ENCODE measurements around the gene THUMPD1.

DNA sequence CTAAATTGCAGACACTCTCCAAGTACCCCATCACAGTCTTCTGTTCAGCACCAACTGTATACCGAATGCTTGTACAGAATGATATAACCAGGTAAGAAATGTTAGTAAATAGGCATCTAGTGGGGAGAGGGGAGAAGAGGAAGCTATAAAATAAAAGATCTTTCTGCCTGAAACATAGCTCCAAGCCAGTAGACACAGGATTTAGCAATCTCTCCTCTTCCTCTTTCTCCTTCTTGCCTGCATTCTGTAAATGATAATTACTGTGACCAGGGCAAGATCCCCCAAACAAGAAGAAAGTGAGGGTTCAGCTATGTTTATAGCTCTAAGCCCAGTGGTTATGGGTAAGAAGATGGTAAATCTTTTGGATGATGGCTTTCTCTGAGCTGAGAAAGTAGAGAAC lies 40.1 kb upstream of the THUMPD1 start:
- TF ChIP-seq MYC (IDR thresholded peaks at IDR 0.05; ENCODE audit: insufficient read depth, insufficient read length, insufficient replicate concordance, low read length, severe bottlenecking) (no peak), EZH2 (IDR thresholded peaks at IDR 0.05; ENCODE audit: borderline replicate concordance, control insufficient read depth, low read depth, low read length) (no peak), IKZF1 (conservative IDR thresholded peaks at IDR 0.05) (no peak), SREBF2 (IDR thresholded peaks at IDR 0.05; ENCODE audit: low read length) (no peak), TBL1XR1 (IDR thresholded peaks at IDR 0.05; ENCODE audit: low read depth, low read length) (no peak), MTA3 (IDR thresholded peaks at IDR 0.05; ENCODE audit: borderline replicate concordance, low read length) (no peak), HDAC2 (IDR thresholded peaks at IDR 0.05) (no peak), FOXK2 (IDR thresholded peaks at IDR 0.05) (no peak), POLR2A (IDR thresholded peaks at IDR 0.05; ENCODE audit: low read depth, low read length) (no peak), TAF1 (IDR thresholded peaks at IDR 0.05; ENCODE audit: borderline replicate concordance, low read depth, low read length) (no peak), YY1 (IDR thresholded peaks at IDR 0.05; ENCODE audit: low read depth, low read length) (no peak), NFXL1 (IDR thresholded peaks at IDR 0.05; ENCODE audit: borderline replicate concordance) (no peak), RELA (IDR thresholded peaks at IDR 0.05; ENCODE audit: borderline replicate concordance, partially characterized antibody) (no peak)
- TF ChIP-seq, protein P1, sequence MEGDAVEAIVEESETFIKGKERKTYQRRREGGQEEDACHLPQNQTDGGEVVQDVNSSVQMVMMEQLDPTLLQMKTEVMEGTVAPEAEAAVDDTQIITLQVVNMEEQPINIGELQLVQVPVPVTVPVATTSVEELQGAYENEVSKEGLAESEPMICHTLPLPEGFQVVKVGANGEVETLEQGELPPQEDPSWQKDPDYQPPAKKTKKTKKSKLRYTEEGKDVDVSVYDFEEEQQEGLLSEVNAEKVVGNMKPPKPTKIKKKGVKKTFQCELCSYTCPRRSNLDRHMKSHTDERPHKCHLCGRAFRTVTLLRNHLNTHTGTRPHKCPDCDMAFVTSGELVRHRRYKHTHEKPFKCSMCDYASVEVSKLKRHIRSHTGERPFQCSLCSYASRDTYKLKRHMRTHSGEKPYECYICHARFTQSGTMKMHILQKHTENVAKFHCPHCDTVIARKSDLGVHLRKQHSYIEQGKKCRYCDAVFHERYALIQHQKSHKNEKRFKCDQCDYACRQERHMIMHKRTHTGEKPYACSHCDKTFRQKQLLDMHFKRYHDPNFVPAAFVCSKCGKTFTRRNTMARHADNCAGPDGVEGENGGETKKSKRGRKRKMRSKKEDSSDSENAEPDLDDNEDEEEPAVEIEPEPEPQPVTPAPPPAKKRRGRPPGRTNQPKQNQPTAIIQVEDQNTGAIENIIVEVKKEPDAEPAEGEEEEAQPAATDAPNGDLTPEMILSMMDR (IDR thresholded peaks at IDR 0.05 in 2 of 3, conservative IDR thresholded peaks at IDR 0.05 in 1 of 3; ENCODE audit: control insufficient read depth in 2 of 3, extremely low read depth in 1 of 3, insufficient read depth in 1 of 3, low read depth in 3 of 3, low read length in 3 of 3): no peak

Measured in GM12878 (cell line).